GM18498 (cell line): ENCODE measurements around the gene OR4F29.
"Not testable (repeated sequence)": the region's sequence is repeated elsewhere in the genome, so short reads cannot be mapped to it uniquely, and the experiment has no call there.

ENCODE experiments used
- ATAC-seq: cut with Tn5 transposase; IDR thresholded peaks from one replicate; pipeline ENCODE4 v1.9.1; 2021; ENCODE audit warnings: mild to moderate bottlenecking, moderate library complexity; ENCODE audit not compliant: unreplicated experiment

The OR4F29 gene, protein sequence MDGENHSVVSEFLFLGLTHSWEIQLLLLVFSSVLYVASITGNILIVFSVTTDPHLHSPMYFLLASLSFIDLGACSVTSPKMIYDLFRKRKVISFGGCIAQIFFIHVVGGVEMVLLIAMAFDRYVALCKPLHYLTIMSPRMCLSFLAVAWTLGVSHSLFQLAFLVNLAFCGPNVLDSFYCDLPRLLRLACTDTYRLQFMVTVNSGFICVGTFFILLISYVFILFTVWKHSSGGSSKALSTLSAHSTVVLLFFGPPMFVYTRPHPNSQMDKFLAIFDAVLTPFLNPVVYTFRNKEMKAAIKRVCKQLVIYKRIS

GRCh38 chr1:451578-451977 is at the start of gene OR4F29:
Gene OR4F29, minus strand, starts transcription at chr1:451678. Its CDS starts 0 bp downstream, at chr1:451678.
- not testable (repeated sequence) for ATAC-seq
